ENCODE data around the gene TTF1. TPM values are rescaled to one million over a fixed set of nuclear protein-coding genes. Genes with fewer than 3 reads are reported as not detected.

TTF1 gene
- total RNA-seq, 1 donor from 2014 or later, result 7.1 TPM

GRCh38 chr9:132356324-132356924, 50.2 kb downstream of the TTF1 start:
- H3K4me3 ChIP-seq (ENCODE audit: low read depth, low read length), result no peak overlapping the region
- FAIRE-seq (no peak), DNase-seq (ENCODE audit: low read depth) (no peak)
- H3K36me3 ChIP-seq (ENCODE audit: control insufficient read depth, insufficient read depth, low read length), result peaks cover 2% of the 10 kb centered on the region
- H3K27me3 ChIP-seq (ENCODE audit: control insufficient read depth, insufficient read depth, low read length), result no peaks in the 10 kb centered on the region
- no peak for TF ChIP-seq CTCF (IDR thresholded peaks at IDR 0.05; ENCODE audit: insufficient read depth, low read length, severe bottlenecking)

DNA sequence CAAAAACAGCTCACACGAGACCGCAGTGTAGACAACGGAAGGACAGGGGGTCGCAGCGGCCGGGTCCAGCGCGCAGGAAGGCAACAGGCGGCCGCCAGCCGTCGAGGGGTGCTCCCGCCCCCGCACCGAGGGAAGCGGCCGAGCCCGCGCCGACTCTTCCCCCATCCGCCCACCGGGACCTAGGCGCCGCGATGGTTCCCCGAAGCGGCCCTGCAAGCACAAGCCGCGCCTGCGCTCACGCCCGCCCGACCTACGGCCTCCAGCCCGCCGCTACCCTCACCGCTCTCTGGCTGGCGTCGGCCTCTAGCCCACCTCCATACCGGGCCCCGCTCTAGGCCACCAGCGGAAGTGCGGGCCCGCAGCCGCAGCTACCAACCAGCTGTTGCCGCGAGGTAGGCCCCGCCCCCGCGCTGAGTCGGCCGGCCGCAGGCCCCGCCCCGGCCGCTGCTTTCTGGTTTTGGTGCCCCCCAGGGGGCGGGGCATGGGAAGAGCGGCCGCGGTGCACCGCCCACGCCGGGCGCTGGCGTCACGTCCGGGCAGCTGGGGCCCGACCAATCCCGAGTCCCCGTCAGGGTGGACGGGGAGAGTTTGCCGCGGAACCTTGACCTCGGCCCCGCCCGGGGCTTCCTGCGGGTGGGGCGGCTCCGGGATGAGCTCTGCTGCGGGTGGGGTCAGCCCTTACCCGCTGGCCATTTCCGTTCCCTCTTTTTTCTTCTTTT, 51.8 kb downstream of the TTF1 start, which contains the start of gene SETX:
SETX (minus strand) TSS at position 350 of the 719 bp plus-strand sequence. CDS start 5,558 bp downstream, outside the sequence.
- no peaks in the 10 kb centered on the region for H3K27me3 ChIP-seq (ENCODE audit: control insufficient read depth, insufficient read depth, low read length)
- FAIRE-seq (no peak), DNase-seq (ENCODE audit: low read depth) (peak; percentile 88)
- peak within 1 kb of the TSS; percentile 73 for H3K4me3 ChIP-seq (ENCODE audit: low read depth, low read length)
- TF ChIP-seq CTCF (IDR thresholded peaks at IDR 0.05; ENCODE audit: insufficient read depth, low read length, severe bottlenecking), result no peak
- peaks cover 3% of the 10 kb centered on the region for H3K36me3 ChIP-seq (ENCODE audit: control insufficient read depth, insufficient read depth, low read length)

GRCh38 chr9:132351404-132352045, 55.1 kb downstream of the TTF1 start:
- FAIRE-seq (no peak), DNase-seq (ENCODE audit: low read depth) (peak; percentile 54)
- Histone ChIP-seq H3K36me3 (ENCODE audit: control insufficient read depth, insufficient read depth, low read length) (peaks cover 8% of the 10 kb centered on the region), H3K4me3 (ENCODE audit: low read depth, low read length) (no peak overlapping the region), H3K27me3 (ENCODE audit: control insufficient read depth, insufficient read depth, low read length) (no peaks in the 10 kb centered on the region)
- no peak for TF ChIP-seq CTCF (IDR thresholded peaks at IDR 0.05; ENCODE audit: insufficient read depth, low read length, severe bottlenecking)

DNA sequence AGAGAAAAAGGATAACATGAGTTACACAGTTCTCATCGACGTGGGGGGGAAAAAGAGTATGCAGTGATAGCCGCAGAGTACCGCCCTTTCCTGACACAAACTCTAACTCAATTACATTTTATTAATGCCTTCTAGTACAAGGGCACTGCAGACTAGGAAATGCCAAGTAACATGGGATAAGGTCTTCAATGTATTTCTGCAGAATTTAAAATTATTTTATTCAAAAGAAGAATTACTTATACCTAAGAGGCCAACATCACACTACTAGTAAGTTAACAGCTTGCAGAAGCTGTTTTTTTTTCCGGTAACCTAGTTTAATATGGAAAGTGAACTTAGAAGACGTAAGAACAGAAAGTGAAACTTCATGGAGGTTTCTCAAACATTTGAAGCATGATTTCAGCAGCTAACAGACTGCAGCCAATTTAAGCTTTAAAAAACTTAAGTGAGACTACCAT, 55.8 kb downstream of the TTF1 start:
- H3K36me3 ChIP-seq (ENCODE audit: control insufficient read depth, insufficient read depth, low read length), result peaks cover 8% of the 10 kb centered on the region
- no peak for TF ChIP-seq CTCF (IDR thresholded peaks at IDR 0.05; ENCODE audit: insufficient read depth, low read length, severe bottlenecking)
- FAIRE-seq, result no peak

DNA sequence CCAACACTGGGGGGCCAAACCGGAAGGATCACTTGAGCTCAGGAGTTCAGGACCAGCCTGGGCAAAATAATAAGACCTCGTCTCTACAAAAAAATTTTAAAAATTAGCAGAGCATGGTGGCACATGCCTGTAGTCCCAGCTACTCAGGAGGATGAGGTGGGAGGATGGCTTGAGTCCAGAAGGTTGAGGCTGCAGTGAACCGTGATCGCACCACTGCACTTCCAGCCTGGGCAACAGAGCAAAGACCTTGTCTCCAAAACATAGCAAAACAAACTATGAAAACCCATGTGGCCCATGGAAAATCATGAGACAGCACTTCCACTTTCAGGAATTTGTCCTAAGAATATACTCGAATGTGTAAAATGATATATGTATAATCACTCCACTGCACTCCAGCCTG, 58.0 kb downstream of the TTF1 start:
- TF ChIP-seq CTCF (IDR thresholded peaks at IDR 0.05; ENCODE audit: insufficient read depth, low read length, severe bottlenecking), result no peak
- DNase-seq (ENCODE audit: low read depth) (no peak), FAIRE-seq (no peak)
- Histone ChIP-seq H3K4me3 (ENCODE audit: low read depth, low read length) (no peak overlapping the region), H3K36me3 (ENCODE audit: control insufficient read depth, insufficient read depth, low read length) (peaks cover 19% of the 10 kb centered on the region), H3K27me3 (ENCODE audit: control insufficient read depth, insufficient read depth, low read length) (no peaks in the 10 kb centered on the region)

More for the DNA sequence above, 55.8 kb downstream of the TTF1 start:
- Histone ChIP-seq H3K4me3 (ENCODE audit: low read depth, low read length) (no peak overlapping the region), H3K27me3 (ENCODE audit: control insufficient read depth, insufficient read depth, low read length) (no peaks in the 10 kb centered on the region)
- DNase-seq (ENCODE audit: low read depth), result no peak
